ENCODE results near the gene BCR.

BCR gene

DNA sequence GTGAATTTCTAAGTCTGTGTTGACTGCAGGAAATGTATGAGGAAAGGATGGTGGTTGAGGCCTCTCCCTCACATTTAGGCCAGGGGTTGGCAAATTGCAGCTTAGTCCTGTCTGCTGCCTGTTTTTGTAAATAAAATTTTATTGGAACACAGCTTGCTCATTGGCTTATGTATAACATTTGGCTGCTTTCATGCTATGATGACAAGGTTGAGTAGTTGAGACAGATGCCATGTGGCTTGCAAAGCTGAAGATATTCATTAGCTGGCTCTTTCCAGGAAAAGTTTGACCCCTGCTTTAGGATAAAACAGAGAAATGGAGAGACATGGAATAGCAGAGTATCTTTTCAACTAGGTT, 46.2 kb downstream of the BCR start:
- DNase-seq (ENCODE audit: low read depth in 1 of 2, low spot score in 1 of 2) = no peak
- no peaks in the 10 kb centered on the region for H3K27me3 ChIP-seq (ENCODE audit: insufficient read depth, poor library complexity, severe bottlenecking)
- H3K27ac ChIP-seq (replicated peaks) = no peak overlapping the region
- H3K4me3 ChIP-seq (replicated peaks; ENCODE audit: insufficient read depth, low read length) = no peak overlapping the region
- TF ChIP-seq, protein P1, sequence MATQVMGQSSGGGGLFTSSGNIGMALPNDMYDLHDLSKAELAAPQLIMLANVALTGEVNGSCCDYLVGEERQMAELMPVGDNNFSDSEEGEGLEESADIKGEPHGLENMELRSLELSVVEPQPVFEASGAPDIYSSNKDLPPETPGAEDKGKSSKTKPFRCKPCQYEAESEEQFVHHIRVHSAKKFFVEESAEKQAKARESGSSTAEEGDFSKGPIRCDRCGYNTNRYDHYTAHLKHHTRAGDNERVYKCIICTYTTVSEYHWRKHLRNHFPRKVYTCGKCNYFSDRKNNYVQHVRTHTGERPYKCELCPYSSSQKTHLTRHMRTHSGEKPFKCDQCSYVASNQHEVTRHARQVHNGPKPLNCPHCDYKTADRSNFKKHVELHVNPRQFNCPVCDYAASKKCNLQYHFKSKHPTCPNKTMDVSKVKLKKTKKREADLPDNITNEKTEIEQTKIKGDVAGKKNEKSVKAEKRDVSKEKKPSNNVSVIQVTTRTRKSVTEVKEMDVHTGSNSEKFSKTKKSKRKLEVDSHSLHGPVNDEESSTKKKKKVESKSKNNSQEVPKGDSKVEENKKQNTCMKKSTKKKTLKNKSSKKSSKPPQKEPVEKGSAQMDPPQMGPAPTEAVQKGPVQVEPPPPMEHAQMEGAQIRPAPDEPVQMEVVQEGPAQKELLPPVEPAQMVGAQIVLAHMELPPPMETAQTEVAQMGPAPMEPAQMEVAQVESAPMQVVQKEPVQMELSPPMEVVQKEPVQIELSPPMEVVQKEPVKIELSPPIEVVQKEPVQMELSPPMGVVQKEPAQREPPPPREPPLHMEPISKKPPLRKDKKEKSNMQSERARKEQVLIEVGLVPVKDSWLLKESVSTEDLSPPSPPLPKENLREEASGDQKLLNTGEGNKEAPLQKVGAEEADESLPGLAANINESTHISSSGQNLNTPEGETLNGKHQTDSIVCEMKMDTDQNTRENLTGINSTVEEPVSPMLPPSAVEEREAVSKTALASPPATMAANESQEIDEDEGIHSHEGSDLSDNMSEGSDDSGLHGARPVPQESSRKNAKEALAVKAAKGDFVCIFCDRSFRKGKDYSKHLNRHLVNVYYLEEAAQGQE (IDR thresholded peaks at IDR 0.05; ENCODE audit: insufficient replicate concordance, low read depth) = no peak
- no peak for TF ChIP-seq GABPA (IDR thresholded peaks at IDR 0.05; ENCODE audit: low read depth)

DNA sequence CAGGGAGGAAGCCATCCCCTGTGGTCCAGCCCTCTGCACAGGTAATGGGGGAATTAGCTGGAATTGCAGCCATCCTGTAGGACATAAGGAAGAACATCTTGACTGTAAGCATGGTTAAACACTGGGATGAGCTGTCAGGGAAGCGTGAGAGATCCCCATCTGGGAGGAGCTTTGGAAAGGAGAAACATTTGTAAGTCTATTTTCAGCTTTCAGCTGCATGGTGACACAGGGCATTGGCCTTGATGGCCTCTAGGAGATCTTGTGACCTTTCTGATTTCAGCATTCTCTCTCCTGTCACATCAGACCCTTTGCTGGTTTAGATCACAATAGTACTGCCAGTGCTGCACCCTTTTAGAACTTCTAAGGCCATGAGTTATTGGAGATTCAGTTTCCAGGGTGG, 47.1 kb downstream of the BCR start:
- H3K27ac ChIP-seq (replicated peaks) = no peak overlapping the region
- H3K27me3 ChIP-seq (ENCODE audit: insufficient read depth, poor library complexity, severe bottlenecking) = no peaks in the 10 kb centered on the region
- DNase-seq (ENCODE audit: low read depth in 1 of 2, low spot score in 1 of 2) = no peak
- TF ChIP-seq, protein P1 (IDR thresholded peaks at IDR 0.05; ENCODE audit: insufficient replicate concordance, low read depth) = no peak
- TF ChIP-seq, protein P2, sequence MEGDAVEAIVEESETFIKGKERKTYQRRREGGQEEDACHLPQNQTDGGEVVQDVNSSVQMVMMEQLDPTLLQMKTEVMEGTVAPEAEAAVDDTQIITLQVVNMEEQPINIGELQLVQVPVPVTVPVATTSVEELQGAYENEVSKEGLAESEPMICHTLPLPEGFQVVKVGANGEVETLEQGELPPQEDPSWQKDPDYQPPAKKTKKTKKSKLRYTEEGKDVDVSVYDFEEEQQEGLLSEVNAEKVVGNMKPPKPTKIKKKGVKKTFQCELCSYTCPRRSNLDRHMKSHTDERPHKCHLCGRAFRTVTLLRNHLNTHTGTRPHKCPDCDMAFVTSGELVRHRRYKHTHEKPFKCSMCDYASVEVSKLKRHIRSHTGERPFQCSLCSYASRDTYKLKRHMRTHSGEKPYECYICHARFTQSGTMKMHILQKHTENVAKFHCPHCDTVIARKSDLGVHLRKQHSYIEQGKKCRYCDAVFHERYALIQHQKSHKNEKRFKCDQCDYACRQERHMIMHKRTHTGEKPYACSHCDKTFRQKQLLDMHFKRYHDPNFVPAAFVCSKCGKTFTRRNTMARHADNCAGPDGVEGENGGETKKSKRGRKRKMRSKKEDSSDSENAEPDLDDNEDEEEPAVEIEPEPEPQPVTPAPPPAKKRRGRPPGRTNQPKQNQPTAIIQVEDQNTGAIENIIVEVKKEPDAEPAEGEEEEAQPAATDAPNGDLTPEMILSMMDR (IDR thresholded peaks at IDR 0.05; ENCODE audit: insufficient read depth, low read length) = no peak
- no peak for TF ChIP-seq GABPA (IDR thresholded peaks at IDR 0.05; ENCODE audit: low read depth)
- TF ChIP-seq SPI1 (IDR thresholded peaks at IDR 0.05; ENCODE audit: borderline replicate concordance, low read depth) = no peak
- no peak for TF ChIP-seq POLR2AphosphoS5 (IDR thresholded peaks at IDR 0.05; ENCODE audit: low read depth)
- H3K4me3 ChIP-seq (replicated peaks; ENCODE audit: insufficient read depth, low read length) = no peak overlapping the region

DNA sequence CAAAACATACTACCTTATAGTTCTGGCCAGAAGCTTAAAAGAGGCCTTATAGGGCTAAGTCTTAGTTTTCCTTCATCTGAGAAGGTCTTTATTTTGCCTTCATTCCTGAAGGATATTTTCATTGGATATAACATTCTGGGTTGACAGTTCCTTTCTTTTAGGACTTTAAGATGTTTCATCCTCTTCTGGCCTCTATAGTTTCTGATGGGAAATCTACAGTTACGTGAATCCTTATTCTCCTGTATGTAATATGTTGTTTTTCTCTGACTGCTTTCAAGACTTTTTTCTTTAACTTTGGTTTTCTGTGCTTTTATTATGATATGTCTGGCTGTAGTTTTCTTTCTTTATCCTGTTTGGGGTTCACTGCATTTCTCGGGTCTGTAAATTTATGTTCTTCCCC, 48.2 kb downstream of the BCR start:
- TF ChIP-seq, protein P2 (IDR thresholded peaks at IDR 0.05; ENCODE audit: insufficient read depth, low read length) = no peak
- TF ChIP-seq SPI1 (IDR thresholded peaks at IDR 0.05; ENCODE audit: borderline replicate concordance, low read depth) (no peak), POLR2AphosphoS5 (IDR thresholded peaks at IDR 0.05; ENCODE audit: low read depth) (no peak), GABPA (IDR thresholded peaks at IDR 0.05; ENCODE audit: low read depth) (no peak)
- TF ChIP-seq, protein P1 (IDR thresholded peaks at IDR 0.05; ENCODE audit: insufficient replicate concordance, low read depth) = no peak
- Histone ChIP-seq H3K27ac (replicated peaks) (no peak overlapping the region), H3K4me3 (replicated peaks; ENCODE audit: insufficient read depth, low read length) (no peak overlapping the region), H3K27me3 (ENCODE audit: insufficient read depth, poor library complexity, severe bottlenecking) (no peaks in the 10 kb centered on the region)
- DNase-seq (ENCODE audit: low read depth in 1 of 2, low spot score in 1 of 2) = no peak

DNA sequence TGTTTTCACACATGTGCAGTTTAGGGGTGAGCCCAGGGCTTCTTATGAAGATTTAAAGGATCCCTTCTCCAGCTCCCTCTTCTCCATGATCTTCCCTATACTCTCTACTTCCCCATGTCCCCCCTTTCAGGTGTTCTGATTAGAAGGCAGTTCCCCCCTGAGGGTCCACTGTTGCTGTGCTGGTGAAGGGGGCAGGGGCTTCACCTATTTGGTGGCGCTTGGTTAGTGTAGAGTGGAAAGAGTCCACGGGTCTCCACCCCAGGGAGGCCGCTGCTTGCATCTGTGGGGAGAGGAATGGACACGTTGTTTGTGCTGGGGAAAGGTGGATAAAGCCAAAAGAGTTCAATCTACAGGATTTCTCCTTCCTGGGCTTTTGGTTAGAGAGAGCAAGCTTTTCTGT, 49.3 kb downstream of the BCR start:
- Histone ChIP-seq H3K4me3 (replicated peaks; ENCODE audit: insufficient read depth, low read length) (no peak overlapping the region), H3K27ac (replicated peaks) (no peak overlapping the region), H3K27me3 (ENCODE audit: insufficient read depth, poor library complexity, severe bottlenecking) (no peaks in the 10 kb centered on the region)
- no peak for DNase-seq (ENCODE audit: low read depth in 1 of 2, low spot score in 1 of 2)
- TF ChIP-seq, protein P2 (IDR thresholded peaks at IDR 0.05; ENCODE audit: insufficient read depth, low read length) = no peak
- TF ChIP-seq, protein P1 (IDR thresholded peaks at IDR 0.05; ENCODE audit: insufficient replicate concordance, low read depth) = no peak
- TF ChIP-seq GABPA (IDR thresholded peaks at IDR 0.05; ENCODE audit: low read depth) = no peak
- no peak for TF ChIP-seq SPI1 (IDR thresholded peaks at IDR 0.05; ENCODE audit: borderline replicate concordance, low read depth)
- no peak for TF ChIP-seq POLR2AphosphoS5 (IDR thresholded peaks at IDR 0.05; ENCODE audit: low read depth)
